Measurements from ENCODE around the gene BPGM.

Gene BPGM

DNA sequence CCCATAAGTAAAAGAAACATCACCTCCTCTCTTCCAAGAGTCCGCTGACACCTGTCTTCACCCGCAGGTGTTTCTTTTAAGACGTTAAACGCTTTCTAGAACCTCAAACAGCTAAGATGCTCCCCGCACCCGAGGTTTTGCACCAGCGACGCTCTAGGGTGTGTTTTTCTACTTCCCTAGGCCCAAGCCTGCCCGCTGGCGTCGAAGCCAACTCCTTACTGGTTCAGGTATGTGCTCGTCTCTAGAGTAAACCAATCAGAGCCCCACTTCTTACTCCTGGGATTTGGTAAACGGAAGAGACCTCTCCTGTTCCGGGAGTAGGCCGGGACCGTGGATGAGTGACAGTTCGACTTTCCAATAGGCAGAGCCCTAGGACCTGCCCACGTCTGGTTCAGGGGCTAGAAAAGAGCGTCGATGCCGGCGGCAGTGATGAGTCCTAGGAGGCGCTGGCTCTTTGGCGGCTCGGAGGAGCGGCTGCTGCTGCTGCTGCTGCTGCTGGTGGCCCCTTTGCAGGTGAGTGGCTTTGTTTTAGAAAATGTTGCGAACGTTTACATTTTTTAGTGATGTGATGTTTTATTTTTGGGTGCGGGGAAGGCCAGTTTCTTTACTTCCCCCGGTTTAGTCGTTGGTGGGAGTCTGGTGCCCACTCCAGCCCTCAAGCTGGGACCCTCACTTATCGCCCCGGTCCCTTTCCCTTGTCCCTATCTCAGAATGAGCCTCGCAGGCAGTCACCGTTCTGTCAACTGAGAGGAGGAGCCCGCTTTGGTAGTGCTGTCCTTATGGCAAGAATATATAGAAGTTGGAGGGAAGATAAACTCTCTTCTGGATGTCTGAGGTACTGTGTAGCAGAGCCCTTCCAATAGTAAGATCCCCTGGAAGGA is at the start of gene BPGM:
BPGM (plus strand) TSS at position 429 of the 881 bp plus-strand sequence. CDS start 14,655 bp downstream, outside the sequence.
- DNase-seq (ENCODE audit: low read depth in 2 of 2): peak; percentile 87 to 95

DNA sequence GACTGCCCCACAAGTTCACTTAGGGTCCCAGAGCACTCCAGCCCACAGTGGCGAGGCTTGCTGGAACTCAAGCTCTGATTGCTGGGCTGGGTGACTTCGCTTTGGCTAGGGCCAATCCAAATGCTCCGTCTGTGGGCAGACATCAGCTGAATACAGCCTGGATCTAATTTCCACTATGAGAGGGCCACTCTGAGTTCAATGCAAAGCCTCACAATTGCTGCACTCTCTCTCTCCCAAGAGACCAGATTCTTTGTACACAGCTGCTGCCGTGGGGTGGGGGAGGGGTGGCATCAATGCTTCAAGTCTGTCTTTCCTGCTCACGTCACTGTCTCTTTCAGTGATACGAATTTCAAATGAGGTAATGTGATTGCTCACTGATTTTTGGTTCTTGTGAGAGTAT is 47.3 kb upstream of the BPGM start:
- DNase-seq (ENCODE audit: low read depth in 2 of 2): no peak

GRCh38 chr7:134601459-134601858 is 45.2 kb upstream of the BPGM start:
- DNase-seq (ENCODE audit: low read depth in 2 of 2): no peak

DNA sequence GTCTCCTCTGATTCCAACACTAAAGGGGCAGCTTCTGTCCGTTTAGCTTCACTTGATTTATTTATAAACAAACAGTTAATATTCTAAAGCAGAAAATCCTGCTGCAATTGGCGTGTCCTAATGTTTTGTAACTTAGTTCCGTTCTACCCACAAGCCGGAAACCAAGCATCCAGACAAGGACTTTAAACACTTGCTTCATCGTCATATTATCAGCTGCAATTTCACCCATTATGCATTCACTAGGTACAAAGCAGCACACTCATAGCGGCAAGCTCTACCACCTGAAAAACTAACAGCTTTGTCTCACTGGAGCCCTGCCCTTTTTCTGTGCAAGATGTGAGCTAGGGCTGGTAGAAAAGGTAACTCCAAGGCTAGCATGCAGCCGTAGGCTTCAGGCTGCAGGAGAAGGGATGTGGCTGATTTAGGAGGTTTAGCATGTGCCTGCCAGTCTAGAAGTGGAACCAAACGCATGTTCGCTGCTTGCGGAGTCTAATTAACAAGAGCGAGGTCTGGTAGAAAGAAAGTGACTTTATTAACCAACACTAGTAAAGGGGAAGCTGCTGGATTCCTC is 43.7 kb upstream of the BPGM start:
- DNase-seq (ENCODE audit: low read depth in 2 of 2): no peak

GRCh38 chr7:134605978-134606923 is 40.4 kb upstream of the BPGM start:
- peak; percentile 6 to 32 for DNase-seq (ENCODE audit: low read depth in 2 of 2)

GRCh38 chr7:134611611-134612151 is 35.0 kb upstream of the BPGM start:
- DNase-seq (ENCODE audit: low read depth in 2 of 2): no peak

DNA sequence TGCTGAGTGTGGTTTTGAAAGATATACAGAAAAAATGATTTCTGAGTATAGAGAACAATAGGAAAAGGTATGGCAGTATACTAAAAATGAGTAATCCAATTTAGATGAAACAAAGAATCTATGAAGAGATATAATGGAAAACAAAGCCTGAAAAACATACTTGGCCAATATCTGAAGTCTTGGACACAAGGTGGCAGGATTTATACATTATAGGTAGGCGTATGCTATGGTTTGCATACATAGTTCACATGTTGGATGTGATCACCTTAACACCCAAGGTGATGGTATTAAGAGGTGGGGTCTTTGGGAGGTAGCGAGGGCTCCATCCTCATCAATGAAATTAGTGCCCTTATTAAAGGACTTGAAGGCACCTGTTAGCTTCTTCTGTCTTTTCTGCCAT is 34.5 kb upstream of the BPGM start:
- no peak for DNase-seq (ENCODE audit: low read depth in 2 of 2)

DNA sequence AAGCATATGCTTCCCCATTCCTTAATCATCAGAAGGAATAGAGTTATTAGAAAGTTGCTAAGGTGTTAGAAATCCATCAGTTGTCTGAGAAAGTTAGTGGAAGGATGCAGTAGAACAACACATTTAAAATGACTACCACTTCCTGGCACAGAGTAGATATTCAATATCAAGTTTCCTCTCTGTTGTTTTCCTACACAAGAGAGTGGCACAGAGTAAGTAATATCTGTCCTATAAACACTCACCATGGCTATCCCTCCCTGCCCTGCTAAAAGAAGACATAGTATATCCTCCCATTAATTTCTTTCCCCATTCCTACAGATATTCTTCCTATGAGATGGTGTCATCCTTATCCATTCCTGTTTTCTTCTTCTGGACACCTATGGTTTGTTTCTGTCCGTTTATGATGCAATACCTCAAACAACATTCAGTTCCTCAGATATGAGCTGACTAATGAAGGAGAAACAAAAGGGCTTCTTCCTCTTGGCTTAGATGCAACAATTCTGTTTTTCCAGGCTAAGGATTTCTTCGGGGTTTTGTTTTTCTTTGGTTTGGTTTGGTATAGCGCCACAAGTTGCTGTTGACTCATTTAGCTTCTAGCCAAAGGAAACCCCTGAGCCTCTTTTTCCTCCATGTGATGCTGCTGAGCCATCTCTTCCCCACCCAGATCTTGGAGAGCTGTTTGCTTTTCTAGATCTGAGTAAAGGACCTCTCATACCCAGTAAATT is 32.9 kb upstream of the BPGM start:
- no peak for DNase-seq (ENCODE audit: low read depth in 2 of 2)

- DNase-seq (ENCODE audit: low read depth in 2 of 2): no peak
Observed at GRCh38 chr7:134616611-134617010, 30.0 kb upstream of the BPGM start.

GRCh38 chr7:134618756-134619530 is 27.7 kb upstream of the BPGM start:
- DNase-seq (ENCODE audit: low read depth in 2 of 2): no peak

DNA sequence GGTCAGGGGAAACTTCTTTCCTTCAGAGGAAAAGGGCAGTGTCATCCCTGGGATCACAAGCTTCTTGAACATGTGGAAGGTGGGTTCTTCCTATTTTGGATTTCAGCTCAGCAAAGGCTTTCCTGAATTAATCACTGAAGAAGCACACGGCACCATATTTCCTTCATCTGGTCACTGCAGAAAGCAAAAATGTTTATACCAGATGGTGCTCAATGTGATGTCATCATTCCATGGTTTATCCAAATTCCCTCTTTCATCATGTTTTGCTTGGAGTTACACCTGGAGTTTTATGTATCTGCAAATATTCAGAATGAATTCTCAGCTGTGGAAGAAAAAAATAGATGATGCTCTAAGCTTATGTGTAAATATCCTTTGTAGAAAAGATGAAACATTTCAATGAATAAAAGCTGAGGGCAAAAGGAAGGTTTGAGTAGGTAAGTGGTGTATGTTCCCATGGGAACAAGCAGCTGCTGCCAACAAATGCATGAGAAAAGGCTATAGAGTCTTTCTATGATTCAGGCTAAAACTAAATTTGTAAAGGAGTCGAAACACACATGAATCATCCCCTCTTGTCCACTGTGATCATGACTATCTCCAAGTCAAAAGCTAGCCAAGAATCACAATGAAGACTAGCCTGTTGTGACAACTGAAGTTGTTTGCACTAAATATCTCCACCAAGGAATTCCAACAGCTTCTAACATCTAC is 26.9 kb upstream of the BPGM start:
- no peak for DNase-seq (ENCODE audit: low read depth in 2 of 2)

GRCh38 chr7:134622303-134622995 is 24.2 kb upstream of the BPGM start:
- DNase-seq (ENCODE audit: low read depth in 2 of 2): no peak

- no peak for DNase-seq (ENCODE audit: low read depth in 2 of 2)
Observed at GRCh38 chr7:134623193-134623592, 23.5 kb upstream of the BPGM start.

DNA sequence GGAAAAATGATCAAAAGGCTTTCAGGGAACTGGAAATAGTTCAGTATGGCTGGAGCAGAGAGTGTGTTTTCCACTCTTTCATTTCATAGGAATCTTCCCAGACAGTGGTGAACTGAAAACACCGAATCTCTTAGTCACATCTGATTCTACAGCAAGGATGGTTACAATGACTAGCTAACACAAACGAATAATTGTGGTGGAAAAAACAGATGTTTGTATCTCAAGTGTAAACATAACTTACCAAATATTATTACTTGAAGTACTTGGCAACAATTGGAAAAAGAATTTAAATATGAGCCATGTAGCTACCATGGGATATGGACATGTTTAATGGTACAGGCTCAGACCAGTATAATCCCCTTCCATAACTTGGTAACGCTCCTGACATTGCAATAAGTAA is 21.1 kb upstream of the BPGM start:
- DNase-seq (ENCODE audit: low read depth in 2 of 2): no peak

- no peak for DNase-seq (ENCODE audit: low read depth in 2 of 2)
Observed at GRCh38 chr7:134627109-134627774, 19.4 kb upstream of the BPGM start.

GRCh38 chr7:134627775-134628153 is 18.9 kb upstream of the BPGM start:
- no peak for DNase-seq (ENCODE audit: low read depth in 2 of 2)

GRCh38 chr7:134629445-134629844 is 17.2 kb upstream of the BPGM start:
- DNase-seq (ENCODE audit: low read depth in 2 of 2): no peak

DNA sequence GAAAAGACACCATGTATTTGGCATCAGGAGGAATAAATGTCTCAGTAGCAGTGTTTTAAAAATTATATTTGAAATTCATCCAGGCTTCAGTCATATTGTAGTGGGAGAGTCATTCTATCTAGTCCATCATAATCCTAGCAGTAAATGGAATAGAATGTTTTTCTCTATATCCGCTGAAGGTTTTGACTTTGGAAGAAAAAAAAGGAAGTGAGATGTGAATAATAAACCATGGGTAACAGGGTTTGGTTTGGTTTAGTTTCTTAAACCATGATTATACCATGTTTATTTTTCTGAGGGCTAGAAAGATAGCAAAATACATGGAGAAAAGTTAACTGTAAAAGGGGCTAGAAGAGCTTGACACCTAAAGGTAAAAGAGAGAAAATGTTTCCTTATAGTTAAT is 16.4 kb upstream of the BPGM start:
- DNase-seq (ENCODE audit: low read depth in 2 of 2): no peak

DNA sequence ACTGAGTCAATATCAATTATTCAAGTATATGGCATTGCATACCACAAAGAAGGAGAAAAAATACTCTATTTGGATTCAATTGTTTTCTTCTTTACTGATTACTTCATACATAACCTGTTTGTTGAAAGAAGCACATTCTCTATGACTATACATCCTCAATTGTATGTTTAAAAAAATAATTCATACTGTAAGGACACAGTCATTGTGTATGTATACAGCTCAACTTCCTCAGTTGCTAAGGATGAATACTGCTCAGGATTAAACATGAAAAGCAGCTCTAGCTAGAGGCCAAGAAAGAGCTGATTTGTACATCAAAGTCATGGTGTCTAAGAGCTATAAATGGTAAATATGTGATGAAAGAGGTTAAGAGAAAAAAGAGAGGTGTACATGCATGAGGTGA is 15.8 kb upstream of the BPGM start:
- no peak for DNase-seq (ENCODE audit: low read depth in 2 of 2)

Measured in stimulated activated CD8-positive, alpha-beta memory T cell treated with anti-CD3 and anti-CD28 coated beads, Interleukin-15, amount 100 ng/mL, for 4 hours (primary cell).